Type B pancreatic cell (in vitro differentiated cells): Measurements from ENCODE around the gene ZNF205. TPM values are rescaled to one million over a fixed set of nuclear protein-coding genes. Genes with fewer than 3 reads are reported as not detected.
"Not testable (repeated sequence)": the region's sequence is repeated elsewhere in the genome, so short reads cannot be mapped to it uniquely, and the experiment has no call there.

ENCODE experiments used
- DNase-seq: peaks from one replicate; pipeline ENCODE4 v3.0.0; 2021; ENCODE audit warnings: mixed read lengths; ENCODE audit not compliant: unreplicated experiment; ENCODE audit errors: extremely low spot score
- H3K27ac Mint-ChIP-seq: 2 replicates; pipeline ENCODE4 v1.8.0; 2021; ENCODE audit warnings: mild to moderate bottlenecking, mixed read lengths
- H3K27me3 Mint-ChIP-seq: 2 replicates; pipeline ENCODE4 v1.8.0; 2021; ENCODE audit warnings: mixed read lengths
- H3K36me3 Mint-ChIP-seq: 2 replicates; pipeline ENCODE4 v1.8.0; 2021; ENCODE audit warnings: mixed read lengths
- H3K4me1 Mint-ChIP-seq: one replicate; pipeline ENCODE4 v1.8.0; 2021; ENCODE audit warnings: mixed read lengths; ENCODE audit not compliant: unreplicated experiment
- H3K4me3 Mint-ChIP-seq: 2 replicates; pipeline ENCODE4 v1.8.0; 2021; ENCODE audit warnings: mild to moderate bottlenecking, mixed read lengths
- H3K9me3 Mint-ChIP-seq: 2 replicates; pipeline ENCODE4 v1.8.0; 2021; ENCODE audit warnings: mixed read lengths
- total RNA-seq: library from RNA; stranded (reverse); gene quantifications from 2 replicates; pipeline ENCODE4 v1.2.1, GENCODE V29; 2021; ENCODE audit warnings: low replicate concordance
- TF ChIP-seq, protein P1 (sequence below): fragments of 200-600 bp; sonication (generic); conservative IDR thresholded peaks from 2 replicates; pipeline ENCODE4 v1.5.0; 2021; ENCODE audit warnings: antibody characterized with exemption, mild to moderate bottlenecking

The ZNF205 gene
- total RNA-seq, 1 donor from 2014 or later, result 15.0 TPM

DNA sequence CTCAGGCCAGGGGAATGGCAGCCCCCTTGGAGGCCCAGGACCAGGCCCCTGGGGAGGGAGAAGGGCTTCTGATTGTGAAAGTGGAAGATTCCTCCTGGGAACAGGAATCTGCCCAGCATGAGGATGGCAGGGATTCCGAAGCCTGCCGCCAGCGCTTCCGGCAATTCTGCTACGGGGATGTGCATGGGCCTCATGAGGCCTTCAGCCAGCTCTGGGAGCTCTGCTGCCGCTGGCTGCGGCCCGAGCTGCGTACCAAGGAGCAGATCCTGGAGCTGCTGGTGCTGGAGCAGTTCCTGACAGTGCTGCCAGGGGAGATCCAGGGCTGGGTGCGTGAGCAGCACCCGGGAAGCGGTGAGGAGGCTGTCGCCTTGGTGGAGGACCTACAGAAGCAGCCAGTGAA, 24.9 kb downstream of the ZNF205 start:
- TF ChIP-seq, protein P1, sequence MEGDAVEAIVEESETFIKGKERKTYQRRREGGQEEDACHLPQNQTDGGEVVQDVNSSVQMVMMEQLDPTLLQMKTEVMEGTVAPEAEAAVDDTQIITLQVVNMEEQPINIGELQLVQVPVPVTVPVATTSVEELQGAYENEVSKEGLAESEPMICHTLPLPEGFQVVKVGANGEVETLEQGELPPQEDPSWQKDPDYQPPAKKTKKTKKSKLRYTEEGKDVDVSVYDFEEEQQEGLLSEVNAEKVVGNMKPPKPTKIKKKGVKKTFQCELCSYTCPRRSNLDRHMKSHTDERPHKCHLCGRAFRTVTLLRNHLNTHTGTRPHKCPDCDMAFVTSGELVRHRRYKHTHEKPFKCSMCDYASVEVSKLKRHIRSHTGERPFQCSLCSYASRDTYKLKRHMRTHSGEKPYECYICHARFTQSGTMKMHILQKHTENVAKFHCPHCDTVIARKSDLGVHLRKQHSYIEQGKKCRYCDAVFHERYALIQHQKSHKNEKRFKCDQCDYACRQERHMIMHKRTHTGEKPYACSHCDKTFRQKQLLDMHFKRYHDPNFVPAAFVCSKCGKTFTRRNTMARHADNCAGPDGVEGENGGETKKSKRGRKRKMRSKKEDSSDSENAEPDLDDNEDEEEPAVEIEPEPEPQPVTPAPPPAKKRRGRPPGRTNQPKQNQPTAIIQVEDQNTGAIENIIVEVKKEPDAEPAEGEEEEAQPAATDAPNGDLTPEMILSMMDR, result no peak
- no peak overlapping the region for H3K4me3 Mint-ChIP-seq
- no peaks in the 10 kb centered on the region for H3K9me3 Mint-ChIP-seq
- H3K36me3 Mint-ChIP-seq, result peaks cover 3% of the 10 kb centered on the region
- DNase-seq, result no peak
- H3K27ac Mint-ChIP-seq, result no peak overlapping the region
- H3K27me3 Mint-ChIP-seq, result no peaks in the 10 kb centered on the region
- H3K4me1 Mint-ChIP-seq, result peaks cover 12% of the 10 kb centered on the region

DNA sequence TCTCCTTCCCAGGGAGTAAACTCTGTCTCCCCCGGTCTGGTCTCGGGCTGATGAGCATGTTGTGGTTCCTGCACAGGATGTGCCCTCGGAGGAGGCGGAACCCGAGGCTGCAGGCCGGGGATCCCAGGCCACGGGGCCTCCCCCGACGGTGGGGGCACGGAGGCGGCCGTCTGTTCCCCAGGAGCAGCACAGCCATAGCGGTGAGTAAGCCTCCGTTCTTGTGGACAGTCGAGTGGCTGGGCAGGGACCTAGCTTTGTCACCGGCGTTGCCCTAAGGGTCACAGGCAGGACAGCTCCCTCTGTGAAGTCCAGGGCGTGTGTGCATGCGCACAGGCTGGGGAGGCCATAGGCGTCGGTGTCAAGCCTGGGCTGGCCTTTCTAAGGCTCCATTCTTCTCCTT, 26.0 kb downstream of the ZNF205 start:
- TF ChIP-seq, protein P1, result no peak
- H3K4me1 Mint-ChIP-seq, result peaks cover 9% of the 10 kb centered on the region
- H3K36me3 Mint-ChIP-seq, result peaks cover 6% of the 10 kb centered on the region
- H3K27me3 Mint-ChIP-seq, result no peaks in the 10 kb centered on the region
- H3K9me3 Mint-ChIP-seq, result no peaks in the 10 kb centered on the region
- no peak overlapping the region for H3K27ac Mint-ChIP-seq
- no peak overlapping the region for H3K4me3 Mint-ChIP-seq
- no peak for DNase-seq

DNA sequence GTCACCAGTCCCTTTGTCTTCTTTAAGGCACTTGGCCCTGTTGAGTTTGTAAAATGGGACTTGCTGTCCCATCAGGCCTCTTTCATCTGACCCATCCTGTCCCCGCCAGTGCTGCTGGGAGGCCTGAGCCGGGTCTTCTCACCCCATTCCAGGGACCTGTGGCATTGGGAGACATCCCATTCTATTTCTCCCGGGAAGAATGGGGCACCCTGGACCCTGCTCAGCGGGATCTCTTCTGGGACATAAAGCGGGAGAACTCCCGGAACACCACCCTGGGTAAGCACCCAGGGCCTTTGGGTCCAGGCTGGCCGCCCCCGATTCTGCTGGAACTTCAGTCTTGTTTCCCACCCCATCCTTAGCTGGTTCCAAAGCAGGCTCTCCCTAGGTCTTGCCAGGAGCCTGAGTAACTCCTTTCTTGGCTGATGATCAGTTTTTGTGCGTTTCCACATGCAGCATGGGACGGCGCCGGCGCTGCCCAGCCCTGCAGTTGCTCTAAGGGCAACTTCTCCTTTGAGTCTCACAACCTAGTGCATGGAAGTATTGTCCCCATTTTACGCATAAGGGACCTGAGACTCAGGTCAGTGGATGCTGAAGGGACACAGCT, 26.5 kb downstream of the ZNF205 start:
- no peaks in the 10 kb centered on the region for H3K27me3 Mint-ChIP-seq
- H3K4me1 Mint-ChIP-seq, result peaks cover 6% of the 10 kb centered on the region
- peak overlapping the region; percentile 50 for H3K27ac Mint-ChIP-seq
- no peaks in the 10 kb centered on the region for H3K9me3 Mint-ChIP-seq
- H3K4me3 Mint-ChIP-seq, result peak overlapping the region; percentile 53
- TF ChIP-seq, protein P1, result no peak
- H3K36me3 Mint-ChIP-seq, result peaks cover 6% of the 10 kb centered on the region
- DNase-seq, result no peak

DNA sequence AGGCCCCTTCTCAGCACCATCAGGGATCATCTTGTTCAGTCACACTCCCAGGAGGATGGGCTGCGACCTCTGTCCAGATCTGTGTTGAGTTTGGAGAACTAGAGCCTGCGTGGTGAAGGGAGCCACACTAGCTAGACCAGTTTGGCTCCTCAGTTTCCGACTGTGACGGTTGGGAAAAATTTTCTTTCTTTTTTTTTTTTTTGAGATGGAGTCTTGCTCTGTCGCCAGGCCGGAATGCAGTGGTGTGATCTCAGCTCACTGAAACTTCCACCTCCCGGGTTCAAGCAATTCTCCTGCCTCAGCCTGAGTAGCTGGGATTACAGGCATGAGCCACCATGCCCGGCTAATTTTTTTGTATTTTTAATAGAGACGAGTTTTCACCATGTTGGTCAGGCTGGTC, 27.2 kb downstream of the ZNF205 start:
- peak overlapping the region; percentile 50 for H3K27ac Mint-ChIP-seq
- not testable (repeated sequence) for H3K27me3 Mint-ChIP-seq, H3K36me3 Mint-ChIP-seq, H3K4me1 Mint-ChIP-seq, DNase-seq, H3K9me3 Mint-ChIP-seq, H3K4me3 Mint-ChIP-seq

DNA sequence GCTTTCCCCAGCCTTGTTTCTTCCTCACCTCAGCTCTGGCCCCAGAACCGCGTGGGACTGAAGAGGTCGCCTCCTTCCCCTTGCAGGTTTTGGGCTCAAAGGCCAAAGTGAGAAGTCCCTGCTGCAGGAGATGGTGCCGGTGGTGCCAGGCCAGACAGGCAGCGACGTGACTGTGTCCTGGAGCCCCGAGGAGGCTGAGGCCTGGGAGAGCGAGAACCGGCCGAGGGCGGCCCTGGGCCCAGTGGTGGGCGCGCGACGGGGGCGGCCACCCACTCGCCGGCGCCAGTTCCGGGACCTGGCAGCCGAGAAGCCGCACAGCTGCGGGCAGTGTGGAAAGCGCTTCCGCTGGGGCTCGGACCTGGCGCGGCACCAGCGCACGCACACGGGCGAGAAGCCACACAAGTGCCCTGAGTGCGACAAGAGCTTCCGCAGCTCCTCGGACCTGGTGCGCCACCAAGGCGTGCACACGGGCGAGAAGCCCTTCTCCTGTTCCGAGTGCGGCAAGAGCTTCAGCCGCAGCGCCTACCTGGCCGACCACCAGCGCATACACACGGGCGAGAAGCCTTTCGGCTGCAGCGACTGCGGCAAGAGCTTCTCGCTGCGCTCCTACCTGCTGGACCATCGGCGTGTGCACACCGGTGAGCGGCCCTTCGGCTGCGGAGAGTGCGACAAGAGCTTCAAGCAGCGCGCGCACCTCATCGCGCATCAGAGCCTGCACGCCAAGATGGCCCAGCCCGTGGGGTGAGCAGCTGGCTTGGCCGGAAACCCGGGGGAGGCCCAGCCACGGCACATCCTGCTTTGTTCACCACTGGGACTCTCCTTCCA, 28.4 kb downstream of the ZNF205 start:
- DNase-seq, result no peak
- Mint-ChIP-seq H3K9me3 (no peaks in the 10 kb centered on the region), H3K36me3 (peaks cover 6% of the 10 kb centered on the region), H3K4me3 (no peak overlapping the region), H3K27ac (no peak overlapping the region), H3K27me3 (no peaks in the 10 kb centered on the region), H3K4me1 (peaks cover 4% of the 10 kb centered on the region)
- TF ChIP-seq, protein P1, result no peak

DNA sequence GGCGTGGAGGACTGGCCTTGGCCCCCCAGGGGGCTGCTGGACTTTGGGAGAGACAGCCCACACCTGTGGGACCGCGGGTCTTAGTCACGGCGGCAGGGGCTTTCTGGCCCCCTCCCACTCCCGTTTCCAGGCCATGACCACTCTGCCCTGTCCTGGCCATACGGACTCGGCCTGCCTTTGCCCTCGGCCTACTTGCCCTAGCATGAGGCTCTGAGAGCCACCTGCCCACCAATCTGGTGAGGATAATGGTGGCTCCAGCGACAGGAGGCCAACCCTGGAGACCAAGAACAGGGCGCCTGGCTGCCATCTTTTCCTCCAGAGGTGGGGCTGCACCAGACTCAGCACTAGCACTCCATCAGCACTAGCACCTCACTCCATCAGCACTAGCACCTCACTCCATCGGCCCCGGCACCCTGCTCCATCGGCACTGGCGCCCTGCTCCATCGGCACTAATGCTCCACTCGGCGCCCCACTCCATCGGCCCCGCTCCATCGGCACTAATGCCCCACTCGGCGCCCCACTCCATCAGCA, 29.5 kb downstream of the ZNF205 start:
- H3K9me3 Mint-ChIP-seq, result no peaks in the 10 kb centered on the region
- no peak overlapping the region for H3K27ac Mint-ChIP-seq
- TF ChIP-seq, protein P1, result no peak
- H3K4me1 Mint-ChIP-seq, result no peaks in the 10 kb centered on the region
- peaks cover 6% of the 10 kb centered on the region for H3K36me3 Mint-ChIP-seq
- no peaks in the 10 kb centered on the region for H3K27me3 Mint-ChIP-seq
- H3K4me3 Mint-ChIP-seq, result no peak overlapping the region
- no peak for DNase-seq
